Measurements from ENCODE around the gene CREB5.

Gene CREB5

GRCh38 chr7:28725045-28725642 lies 312.8 kb downstream of the CREB5 start:
- DNase-seq = no peak

DNA sequence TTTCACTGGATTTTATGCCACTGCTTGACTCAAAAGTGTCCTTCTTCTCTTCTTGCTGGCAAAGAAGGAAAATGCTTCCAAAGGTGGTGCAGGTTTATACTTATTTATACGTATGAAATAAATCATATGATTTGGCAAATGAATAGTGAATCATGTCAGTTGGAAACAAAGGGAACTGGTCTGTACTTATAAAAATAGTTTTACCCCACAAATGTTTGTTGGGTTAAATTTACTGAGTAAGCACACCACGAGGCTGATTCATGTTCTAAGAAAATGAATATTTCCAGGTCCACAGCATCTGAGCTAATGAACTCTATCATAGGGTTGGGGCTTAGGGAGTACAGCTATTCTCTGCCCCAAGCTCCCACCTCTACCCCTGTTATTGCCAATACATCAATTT lies 313.6 kb downstream of the CREB5 start:
- no peak for DNase-seq

DNA sequence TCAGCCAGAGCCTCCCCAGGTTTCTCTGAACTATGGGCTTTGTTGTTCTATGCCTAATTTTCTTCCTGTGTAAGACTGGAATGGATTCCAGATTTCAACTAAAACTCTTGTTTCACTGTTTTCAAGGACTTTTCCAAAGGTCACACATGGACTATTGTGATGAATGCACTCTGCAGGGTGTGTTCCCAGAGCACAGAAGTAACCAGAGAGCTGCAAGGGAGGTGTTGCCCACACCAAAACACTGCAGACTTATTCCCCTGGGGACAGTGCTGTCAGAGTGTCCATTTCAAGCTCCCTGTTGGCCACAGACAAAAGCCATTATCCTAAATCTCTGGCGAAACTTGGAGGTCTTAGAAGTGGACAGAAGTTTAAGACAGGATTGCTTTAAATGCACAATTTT lies 314.2 kb downstream of the CREB5 start:
- DNase-seq = no peak

- DNase-seq = no peak
These were observed 317.0 kb downstream of the CREB5 start for GRCh38 chr7:28729281-28729680.

DNA sequence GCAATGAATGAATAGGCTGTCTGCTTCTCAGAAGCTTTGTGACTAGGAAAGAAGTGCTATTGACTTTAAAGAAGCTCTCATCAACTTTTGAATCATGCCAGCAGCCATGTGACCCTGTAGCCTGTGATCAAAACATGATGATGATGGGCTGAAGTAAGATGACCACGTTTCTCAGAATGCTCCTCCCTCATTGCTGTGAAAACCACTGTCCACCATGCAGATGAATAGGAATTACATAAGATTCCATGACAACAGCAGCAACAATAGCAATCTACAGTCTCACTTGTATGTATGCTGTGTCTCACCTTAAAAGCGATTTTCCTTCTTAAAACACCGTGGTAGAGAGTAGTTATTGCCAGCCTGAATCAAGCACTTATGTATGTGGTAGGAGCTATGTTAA lies 317.4 kb downstream of the CREB5 start:
- no peak for DNase-seq

GRCh38 chr7:28731092-28731658 lies 318.9 kb downstream of the CREB5 start:
- no peak for DNase-seq

DNA sequence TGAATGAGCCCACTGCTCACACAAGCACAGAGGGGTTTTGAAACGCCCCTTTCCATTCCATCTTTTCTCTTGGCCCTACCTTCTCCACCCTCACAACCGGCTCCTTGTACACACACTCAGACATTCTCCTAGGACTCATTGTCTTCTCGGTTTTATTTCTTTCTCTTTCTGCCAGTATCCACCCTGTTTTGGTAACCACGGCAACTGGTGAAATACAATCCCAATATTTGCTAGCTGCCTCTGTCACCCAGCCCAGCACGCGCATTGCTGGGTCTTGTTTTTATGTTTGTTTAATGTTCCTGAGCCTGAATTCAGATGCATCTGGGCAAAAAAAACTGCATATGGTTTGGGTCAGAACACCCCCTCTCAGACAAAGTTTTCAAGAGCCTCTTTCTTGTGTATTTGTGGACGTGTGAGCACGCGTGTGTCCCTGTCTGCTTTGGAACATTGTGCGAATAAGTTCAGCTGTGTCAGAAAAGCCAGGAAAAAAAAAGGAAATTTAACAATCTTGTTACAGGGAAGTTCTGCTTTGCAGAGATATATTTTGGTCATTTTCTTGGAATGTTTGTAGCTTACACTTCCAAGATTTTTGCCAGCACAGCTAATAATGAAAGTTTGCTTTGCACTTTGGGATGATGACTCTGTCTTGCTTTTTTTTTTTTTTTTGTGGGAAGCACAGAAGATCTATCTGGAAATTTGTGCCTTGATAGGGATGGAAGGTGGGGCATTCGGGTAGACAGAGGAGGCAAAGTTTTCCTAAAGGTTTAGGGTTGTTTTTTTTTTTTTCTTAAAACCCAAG lies 320.0 kb downstream of the CREB5 start:
- no peak for DNase-seq

DNA sequence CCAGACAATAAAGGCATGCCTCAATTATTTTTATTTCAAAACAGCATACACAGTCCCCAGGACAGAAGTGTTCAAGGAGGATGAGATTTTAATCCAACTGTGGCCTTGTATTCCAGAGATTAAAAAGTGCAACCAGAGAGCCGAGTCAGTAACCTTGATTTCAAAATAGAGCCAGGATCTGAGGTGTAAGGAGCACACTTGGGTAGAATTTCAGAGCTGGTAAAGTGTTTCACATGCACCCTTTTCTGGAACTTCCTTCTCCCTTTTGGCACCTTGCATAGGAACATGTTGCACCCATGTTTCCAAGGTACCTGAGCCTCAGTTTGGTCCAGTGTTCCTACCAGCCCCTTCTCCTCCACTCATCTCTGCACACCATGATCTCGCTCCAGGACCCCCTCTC lies 320.7 kb downstream of the CREB5 start:
- no peak for DNase-seq

- DNase-seq = no peak
These were observed 326.1 kb downstream of the CREB5 start for GRCh38 chr7:28738412-28738811.

DNA sequence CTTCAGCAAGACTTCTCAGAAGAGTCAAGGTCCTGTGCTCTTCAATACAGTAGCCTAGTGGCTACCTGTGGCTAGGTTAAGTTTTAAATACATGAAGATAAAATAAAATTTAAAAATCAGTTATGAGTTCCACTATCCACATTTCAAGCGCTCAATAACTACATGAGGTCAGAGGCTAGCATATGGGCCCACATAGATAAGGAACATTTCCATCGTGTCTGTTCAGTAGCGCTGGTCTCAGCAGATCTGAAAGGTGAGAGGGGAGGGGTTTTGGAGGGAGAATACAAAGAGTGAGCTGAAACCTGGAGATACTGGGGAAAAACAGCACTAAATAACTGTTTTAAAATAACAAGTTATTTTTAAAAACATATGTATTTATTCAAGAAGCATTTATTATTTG lies 326.8 kb downstream of the CREB5 start:
- DNase-seq = no peak

DNA sequence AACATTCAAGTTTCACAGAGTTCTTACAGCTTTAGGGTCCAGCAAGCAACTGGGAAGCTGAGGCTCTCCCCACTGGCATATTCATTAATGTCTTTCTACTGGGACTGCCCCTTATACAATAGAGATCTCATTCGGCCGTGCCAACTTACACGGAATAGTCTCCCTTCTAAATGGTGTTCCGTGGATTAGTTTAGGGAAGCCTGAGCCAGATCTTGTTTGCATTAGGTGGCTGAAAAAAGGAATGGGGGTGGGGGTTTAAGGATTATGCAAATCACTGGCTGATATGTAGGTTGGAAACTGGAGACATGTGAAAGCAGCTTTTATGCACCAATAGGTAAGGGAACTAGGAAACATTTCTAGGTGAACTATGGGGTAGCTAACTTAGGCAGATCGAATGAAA lies 327.5 kb downstream of the CREB5 start:
- DNase-seq = no peak

DNA sequence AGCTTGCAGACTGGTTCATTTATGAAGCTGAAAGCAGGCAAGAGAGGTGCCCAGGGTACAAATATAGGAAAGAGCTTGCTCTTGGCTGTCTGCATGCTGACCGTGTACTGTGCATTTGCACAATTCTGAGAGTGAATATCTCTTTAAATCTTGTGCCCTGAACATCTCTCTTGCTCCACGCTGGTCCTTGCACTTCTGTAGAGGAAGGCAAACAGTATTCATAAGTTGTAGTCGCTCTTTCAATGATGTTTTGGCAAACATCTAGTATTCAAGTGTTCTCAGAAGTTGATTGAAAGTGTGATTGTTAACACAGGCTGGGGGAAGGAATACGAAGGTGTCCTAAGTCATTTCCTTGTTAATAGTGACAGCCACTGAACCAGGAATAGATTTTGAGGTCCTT lies 332.6 kb downstream of the CREB5 start:
- DNase-seq = no peak

- no peak for DNase-seq
These were observed 333.0 kb downstream of the CREB5 start for GRCh38 chr7:28745351-28745750.

- no peak for DNase-seq
These were observed 335.1 kb downstream of the CREB5 start for GRCh38 chr7:28747404-28747803.

DNA sequence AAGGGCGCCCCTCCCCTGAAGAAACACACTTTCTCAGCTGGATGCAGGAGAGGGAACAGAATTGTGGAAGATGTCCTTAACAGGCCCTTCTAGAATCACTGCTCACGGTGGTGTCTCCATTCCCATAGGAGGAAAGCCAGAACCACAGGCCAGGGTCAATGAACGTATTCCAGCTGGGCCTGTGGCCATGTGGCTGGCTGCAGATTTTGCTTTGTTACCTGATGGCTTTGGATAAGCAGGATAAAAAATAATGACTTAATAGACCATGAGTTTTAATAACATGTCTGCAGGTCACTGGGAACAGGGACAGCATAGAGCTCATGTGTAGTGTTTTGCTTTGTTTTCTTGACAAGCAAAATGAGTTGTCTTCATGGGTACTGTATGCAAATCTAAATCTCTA lies 335.5 kb downstream of the CREB5 start:
- no peak for DNase-seq

GRCh38 chr7:28748346-28748745 lies 336.0 kb downstream of the CREB5 start:
- no peak for DNase-seq

DNA sequence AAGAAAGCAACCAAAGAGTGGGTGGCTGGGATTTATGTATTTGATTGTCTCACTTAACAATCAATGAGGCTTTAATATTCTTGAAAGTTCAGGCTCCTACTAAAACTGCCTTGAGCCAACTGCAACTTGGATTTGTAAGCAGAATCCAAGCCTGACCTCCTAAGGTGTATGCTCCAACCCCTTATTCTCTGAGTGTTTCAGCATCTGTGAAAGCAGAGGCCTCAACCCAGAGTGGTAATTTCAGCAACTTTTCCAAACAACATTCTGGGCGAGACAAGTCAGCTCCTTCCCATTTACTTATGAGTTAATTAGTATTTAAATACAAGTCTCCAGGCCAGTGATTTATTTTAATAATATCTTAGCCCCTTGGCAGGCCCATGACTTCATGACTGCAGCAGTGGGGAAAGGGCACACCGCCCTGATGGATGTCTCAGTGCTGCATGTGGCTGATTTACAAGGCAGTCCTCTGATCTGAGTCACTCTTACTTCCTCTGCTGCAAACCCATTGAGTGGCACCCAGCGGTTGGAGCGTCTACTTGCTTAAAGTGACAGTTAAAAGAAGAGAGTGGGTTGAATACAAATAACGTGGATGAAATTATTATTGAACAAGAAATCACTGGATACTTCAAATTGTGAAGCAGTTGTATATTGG lies 336.7 kb downstream of the CREB5 start:
- DNase-seq = peak; percentile 26

GRCh38 chr7:28749638-28750037 lies 337.3 kb downstream of the CREB5 start:
- DNase-seq = no peak

DNA sequence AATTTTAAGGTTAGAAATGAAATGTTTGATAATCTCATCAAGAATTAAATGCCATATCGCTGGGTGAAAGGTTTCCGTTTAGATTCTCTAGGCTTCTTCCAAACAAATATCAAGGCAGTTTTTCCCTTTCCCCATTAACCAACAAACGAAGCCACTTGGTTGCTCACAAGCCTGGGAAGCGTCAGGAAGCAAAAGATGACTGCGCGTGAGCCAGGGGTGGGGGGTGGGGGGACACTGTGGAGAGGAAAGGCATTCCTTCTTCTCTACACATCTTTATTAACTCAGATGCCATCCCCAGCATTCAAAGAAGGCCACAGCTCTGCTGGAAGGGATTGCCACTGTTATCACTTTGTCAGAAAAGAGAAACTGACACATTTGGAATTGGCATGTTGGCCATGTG lies 338.7 kb downstream of the CREB5 start:
- DNase-seq = no peak

DNA sequence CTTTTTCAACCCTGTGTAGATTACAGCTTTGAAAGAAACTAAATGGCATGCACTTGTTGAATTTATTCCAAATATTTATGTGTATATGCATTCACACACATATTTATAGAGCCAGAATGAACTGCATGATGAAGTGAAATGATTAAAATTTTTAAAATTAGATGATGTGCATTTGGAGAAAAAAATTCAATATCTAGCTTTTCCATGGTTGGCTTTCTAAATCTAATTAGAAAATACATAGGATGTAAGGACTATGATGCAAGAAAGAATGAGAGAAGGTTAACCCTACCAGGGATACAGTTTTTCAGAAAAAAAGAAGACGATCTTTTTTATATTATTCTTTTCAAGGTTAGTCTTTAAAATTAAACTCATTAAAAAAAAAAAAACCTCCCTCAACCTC lies 341.3 kb downstream of the CREB5 start:
- no peak for DNase-seq

- DNase-seq = no peak
These were observed 341.7 kb downstream of the CREB5 start for GRCh38 chr7:28754027-28754426.

GRCh38 chr7:28754447-28754846 lies 342.1 kb downstream of the CREB5 start:
- DNase-seq = no peak

GRCh38 chr7:28755255-28755654 lies 342.9 kb downstream of the CREB5 start:
- DNase-seq = no peak

GRCh38 chr7:28758186-28758585 lies 345.9 kb downstream of the CREB5 start:
- no peak for DNase-seq

Measured in CD4-positive, alpha-beta T cell treated with Interleukin-15 for 1 hour (primary cell).